HG02981 (cell line): ENCODE measurements around the gene CCM2.

ENCODE experiments used
- ATAC-seq: cut with Tn5 transposase; IDR thresholded peaks from one replicate; pipeline ENCODE4 v1.9.1; 2021; ENCODE audit warnings: mild to moderate bottlenecking, moderate library complexity; ENCODE audit not compliant: unreplicated experiment

Gene CCM2

DNA sequence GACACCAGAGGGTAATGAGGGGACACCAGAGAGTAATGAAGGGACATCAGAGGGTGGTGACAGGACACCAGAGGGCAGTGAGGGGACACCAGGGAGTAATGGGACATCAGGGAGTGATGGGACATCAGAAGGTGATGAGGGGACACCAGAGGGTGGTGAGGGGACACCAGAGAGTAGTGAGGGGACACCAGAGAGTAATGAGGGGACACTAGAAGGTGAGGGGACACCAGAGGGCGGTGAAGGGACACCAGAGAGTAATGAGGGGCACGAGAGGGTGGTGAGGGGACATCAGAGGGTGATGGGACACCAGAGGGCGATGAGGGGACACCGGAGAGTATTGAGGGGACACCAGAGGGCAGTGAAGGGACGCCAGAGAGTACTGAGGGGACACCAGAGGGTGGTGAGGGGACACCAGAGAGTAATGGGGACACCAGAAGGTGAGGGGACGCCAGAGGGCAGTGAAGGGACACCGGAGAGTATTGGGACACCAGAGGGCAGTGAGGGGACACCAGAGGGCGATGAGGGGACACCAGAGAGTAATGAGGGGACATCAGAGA, 78.2 kb downstream of the CCM2 start:
- no peak for ATAC-seq

DNA sequence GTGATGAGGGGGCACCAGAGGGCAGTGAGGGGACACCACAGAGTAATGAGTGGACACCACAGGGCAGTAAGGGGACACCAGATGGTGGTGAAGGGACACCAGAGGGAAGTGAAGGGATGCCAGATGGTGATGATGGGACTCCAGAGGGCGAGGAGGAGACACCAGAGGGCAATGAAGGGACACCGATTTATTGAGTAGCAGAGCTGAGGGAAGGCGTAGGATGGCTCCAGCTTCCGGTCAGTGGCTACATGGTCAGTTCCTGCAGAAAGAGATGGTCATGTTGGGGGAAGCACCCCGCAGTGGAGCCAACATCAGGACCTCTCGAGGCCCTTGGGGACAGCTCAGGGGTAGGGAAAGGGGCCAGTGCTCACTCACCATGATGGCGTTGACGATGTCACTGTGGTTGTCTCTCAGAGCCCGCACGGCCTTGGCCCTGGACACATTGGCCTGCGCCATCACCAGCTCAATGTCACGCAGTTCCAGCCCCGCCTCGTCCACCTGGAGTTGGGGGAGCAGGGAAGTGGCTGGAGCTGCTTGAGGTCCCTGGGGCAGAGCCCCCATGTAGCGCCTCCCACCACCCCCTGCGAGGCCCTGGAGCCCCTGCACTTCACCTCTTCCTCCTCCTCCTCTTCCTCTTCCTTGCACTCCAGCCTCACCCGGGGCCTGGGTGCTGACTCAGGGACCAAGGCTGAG, 80.4 kb downstream of the CCM2 start:
- ATAC-seq, result no peak

DNA sequence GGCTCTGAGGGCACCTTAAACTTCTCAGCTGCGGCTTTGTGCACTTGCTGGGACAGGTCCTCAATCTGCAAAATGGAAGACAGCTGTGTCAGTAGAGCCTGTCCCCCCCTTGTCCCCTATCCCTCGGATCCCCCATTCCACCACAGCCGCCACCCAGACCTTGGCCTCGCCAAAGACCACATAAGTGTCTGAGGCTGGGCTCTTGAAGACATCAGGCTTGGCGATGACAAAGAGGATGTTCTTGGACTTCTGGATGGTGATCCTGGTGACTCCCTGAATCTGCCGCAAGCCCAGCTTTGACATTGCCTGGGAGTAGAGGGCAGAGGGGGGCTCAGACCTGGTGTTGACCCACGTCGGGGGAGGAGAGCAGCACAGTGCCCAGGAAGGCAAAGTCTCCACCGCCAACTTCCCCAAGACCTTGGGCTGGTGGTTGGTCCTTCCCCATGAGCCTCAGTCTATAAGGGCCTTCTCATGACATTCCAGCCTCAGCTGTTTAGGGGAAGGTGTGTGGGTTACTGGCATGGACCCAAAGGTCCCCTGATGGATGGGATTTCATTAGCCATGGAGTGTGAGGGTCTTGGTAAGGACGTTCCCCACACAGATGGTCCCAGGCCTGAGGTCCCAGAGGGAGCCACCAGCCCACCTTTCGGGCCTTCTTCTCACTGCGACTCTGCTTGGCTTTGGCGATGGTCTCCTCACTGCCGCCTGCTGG, 81.1 kb downstream of the CCM2 start:
- ATAC-seq, result no peak

DNA sequence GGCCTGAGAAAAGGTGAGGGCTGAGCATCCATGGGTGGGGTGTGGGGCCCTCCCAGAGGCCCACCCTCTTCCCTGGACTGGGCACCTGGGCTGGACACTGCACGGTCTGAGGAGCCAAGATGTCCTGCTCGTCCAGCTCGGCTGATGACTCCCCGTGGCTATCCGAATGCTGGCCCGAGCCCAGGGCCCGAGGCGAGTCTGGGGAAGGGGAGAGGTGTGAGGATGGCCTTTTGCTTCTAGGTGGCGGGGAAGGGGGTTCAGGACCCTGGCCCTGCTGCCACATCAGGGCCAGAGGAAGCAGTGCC, 81.6 kb downstream of the CCM2 start:
- ATAC-seq, result no peak

DNA sequence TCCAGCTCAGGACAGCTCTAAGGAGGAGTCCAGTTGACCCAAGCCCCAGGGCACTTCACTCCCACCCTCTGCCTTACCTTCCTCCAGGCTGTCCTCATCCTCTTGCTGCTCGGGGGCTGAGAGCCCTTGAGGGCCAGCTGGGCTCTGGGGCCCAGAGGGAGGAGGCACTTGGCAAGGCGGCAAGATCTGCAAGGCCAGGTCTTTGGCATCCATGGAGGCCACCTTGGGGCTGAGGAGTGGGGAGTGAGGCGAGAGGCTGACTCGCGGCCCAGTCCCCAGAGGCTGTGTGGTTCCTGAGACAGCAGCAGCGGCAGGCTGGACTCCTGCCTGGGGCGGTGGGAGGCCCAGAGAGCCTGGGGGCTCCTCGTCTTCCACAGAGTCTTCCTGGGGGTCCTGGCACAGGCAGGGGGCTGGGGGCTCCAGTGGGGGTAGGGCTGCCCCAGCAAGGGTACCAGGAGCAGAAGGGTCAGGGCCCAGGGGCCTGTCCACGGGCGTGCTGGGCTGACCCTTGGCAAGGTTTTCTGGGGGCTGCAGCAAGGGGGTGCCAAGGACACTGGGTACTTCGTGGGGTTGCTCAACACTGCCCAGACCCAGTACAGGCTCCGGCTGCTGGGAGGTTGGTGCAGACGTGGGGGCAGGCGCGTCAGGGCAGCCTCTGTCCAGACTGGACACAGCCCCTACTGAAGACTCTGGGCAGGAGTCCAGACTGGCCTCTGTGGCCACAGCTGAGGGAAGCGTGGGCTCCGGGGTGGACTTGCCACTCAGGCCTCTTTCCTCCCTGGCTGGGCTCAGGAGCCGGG, 82.2 kb downstream of the CCM2 start:
- no peak for ATAC-seq

DNA sequence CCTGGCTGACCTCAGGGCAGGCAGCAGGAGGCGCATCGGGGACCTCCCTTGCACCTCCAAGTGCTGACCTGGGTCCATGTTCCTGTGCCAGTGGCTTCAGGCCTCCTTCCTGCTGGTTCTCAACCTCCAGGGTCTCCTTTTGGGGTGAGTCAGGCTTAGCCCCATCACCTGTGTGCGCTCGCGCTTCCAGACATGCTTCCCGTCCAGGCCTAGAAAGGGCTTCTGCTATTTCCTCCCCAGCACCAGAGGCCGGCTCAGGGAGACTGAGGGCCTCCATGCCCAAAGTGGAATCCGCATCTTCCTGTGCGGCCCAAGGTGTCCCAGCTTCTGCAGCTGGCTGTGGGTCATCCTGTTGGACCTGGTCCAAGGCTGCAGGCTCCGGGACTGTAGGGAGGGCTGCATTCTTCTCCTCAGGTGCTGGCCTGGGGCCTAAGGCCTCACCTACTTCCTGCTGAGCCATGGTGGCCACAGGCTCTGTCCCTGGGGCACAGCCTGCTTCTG, 82.9 kb downstream of the CCM2 start:
- ATAC-seq, result no peak

DNA sequence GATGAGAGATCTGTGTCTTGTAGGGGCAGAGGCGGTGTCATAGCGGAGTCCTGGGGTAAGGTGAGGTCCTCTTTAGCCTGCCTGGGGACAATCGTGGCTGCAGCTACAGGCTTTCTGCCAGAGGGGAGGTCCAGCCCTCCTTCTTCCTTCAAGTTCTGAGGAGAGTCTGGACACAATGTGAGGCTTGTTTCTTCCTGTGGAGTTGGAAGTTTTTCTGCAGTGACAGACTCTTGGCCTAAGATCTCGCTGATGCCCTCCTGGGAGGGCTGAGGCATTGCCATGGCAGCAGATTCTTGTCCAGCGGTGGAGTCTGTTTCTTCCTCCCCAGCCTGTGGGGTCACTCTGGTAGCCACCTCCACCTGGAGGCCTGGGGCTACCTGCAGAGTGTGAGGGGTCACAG, 84.3 kb downstream of the CCM2 start:
- no peak for ATAC-seq

DNA sequence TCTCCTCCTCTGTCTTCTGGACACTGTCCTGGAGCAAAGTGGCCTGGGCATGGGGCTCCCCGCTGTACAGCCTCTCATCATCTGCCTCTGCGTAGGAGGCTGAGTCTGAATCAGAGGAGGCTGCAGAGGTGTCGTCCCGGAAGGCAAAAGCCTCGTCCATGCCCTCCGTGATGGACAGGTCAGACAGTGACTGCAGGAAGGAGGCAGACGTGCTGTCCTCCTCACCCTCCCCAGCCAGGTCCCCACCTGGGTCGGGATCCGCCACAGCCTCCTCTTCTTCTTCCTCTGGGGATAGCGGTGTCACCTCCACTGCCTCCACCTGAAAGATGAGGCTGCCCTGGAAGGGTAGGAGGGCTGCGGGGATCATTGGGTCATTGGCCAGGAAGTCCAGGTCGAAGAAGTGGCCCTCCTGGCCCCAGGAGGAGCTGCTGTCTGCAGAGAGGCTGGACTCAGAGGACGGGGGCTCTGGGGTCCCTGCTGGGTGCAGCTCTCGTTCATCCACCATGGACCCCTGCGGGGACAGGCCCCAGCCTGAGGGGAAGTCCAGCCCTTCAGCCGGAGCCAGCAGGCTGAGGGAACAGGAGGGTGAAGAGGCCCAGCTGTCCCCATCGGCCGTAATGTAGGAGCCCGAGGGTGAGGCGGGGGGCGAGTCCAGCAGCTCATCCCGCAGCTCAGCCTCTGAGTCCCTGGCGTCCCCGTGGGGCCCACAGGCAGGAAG, 85.1 kb downstream of the CCM2 start:
- no peak for ATAC-seq

DNA sequence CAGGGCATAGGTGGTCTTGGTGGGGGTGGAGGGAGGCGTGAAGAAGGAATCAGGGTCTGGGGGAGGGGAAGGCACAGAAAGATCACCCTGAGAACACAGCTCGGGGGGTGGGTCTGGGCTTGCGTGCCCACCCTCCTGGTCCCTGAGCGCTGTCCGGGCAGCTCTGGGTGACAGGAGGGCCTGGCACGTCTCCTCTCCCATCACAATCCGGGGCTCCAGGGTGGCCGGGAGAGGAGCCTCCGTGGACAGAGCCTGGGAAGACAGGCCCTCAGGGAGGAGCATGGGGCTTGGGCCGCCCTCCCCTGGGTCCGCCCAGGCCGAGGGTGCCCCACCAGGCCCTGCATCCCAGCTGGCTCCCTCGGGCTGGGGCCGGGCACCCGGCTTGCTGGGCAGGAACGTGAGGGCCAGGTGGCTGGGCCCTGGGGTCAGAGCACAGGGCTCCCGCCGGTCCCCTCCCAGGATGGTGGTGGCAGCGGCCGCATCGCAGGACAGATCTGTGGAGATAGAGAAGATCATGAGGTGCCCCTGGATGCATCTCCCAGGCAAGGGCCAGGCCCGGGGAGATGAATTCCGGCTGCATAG, 85.7 kb downstream of the CCM2 start:
- ATAC-seq, result no peak

DNA sequence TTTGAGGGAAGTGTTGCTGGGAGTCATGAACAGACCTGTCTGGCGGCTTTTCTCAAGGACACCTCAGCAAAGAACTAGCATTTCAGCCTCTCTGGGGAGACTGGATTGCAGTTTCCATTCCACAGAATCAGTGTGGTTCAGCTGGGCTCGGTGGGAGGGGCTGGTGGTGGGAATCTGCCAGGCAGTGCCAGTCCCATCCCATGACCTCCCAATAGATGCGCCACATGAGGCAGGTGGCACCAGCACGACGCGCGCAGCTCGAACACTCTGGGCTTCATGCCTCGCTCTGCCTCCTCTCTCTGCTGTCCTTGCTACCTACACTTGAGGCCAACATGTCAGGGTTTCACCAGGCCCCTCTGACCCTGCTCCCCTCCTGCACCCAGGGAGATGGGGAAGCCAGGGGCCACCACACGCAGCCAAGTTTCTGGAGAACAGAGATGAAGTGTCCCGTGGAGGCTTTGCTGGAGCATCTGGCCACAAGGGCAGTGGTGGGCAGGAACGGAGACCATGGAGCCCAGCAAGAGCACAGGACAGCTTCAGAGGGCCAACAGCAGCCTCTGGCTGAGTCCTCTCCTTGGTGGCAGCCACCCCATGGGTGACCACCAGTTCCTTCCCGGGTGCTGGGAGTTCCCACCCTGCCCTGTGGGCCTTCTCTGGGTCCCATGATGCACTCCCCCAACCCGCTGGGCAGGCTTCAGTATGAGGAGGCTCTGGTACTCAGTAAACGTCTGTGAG, 86.5 kb downstream of the CCM2 start:
- no peak for ATAC-seq

DNA sequence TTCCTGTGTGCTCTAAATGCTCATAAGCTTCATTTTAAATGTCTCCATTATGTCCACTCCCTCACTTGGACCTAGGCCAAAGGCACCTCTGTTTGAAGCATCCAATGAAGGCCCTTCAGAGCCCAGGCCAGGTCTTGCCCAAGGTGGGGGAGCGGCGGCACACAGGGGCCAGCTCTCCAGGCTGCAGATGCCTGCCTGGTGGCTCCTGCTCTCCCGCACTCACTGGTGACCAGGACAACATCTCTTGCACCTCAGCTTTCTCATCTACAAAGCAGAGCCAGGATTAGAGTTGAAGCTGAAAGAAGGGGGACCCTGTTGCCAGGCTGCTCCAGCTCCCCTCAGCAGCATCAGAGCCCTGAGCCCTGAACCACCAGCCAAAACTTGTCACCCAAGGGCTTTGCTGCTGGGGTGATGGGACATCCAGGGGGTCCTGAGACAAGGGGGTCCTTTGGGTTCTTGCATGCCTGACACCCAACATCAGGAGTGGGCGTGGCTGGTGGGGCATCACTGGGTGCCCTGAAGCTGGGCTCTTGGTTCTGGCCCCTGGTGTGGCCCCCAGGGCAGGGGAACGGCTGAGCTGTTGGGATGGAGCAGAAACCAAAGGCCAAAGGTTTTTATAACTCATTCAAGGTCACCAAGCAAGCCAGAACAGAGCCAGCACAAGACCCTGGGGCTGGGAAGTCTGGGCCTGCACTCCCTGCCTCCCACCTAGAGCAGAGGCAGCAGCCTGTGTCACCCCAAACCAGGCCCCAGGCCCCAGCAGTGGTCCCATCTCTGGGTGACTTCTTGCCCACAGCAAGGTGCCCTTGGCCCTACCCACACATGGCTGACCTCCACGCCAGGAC, 87.5 kb downstream of the CCM2 start:
- ATAC-seq, result no peak

DNA sequence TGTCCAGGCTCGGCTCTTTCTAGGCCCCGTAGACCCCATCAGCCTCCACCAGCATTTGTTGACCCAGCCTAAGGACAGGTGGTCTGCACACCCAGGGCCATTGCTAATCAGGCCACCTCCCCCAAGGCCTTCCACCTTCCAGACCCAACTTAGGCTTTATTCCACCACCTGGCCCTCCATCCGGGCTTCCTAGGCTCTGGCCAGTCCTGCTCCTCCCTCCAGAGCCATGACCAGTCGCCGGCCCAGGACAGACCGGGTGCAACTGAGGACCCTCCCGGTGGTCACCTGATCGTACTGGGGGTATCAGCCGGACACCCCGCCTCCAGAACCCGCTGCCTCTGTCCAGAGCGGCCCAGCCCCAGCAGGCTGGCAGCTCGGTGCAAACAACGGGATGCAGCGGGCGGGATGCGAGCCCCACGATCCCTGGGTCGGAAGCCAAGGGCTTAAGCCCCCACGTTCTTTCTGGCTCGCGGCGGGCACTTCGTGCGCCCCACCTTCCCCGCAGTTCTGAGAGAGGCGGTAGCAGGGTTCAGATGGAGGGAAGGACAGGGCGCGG, 88.2 kb downstream of the CCM2 start:
- no peak for ATAC-seq

DNA sequence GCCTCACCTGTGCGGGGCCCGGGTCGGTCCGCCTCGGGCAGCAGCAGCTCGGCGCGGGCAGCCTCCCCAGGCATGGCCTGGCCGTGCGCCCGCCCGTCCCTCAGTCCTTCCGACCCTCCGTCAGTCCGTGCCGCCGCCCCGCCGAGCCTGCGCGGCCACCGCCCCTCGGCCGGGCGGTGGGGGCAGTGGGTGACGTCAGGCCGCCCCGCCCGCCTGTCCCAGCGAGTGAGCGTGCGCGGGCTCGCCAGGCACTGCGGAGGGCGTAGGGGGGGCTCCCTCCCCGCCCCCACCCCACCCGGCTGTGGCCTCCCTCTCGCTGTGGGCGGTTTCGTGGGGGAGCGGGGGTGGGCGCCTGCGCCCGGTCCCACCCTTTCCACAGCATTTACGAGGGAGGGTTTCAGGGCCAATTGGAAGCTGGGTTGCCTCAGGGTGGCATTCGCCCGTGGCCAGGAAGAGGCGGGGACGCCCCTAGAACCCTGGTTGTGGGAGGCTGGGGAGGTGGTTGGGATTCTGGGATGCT, 88.9 kb downstream of the CCM2 start, which contains the start of gene NACAD:
NACAD (minus strand) TSS at position 149 of the 520 bp plus-strand sequence; CDS start at position 74, 75 bp downstream.
- ATAC-seq, result no peak

DNA sequence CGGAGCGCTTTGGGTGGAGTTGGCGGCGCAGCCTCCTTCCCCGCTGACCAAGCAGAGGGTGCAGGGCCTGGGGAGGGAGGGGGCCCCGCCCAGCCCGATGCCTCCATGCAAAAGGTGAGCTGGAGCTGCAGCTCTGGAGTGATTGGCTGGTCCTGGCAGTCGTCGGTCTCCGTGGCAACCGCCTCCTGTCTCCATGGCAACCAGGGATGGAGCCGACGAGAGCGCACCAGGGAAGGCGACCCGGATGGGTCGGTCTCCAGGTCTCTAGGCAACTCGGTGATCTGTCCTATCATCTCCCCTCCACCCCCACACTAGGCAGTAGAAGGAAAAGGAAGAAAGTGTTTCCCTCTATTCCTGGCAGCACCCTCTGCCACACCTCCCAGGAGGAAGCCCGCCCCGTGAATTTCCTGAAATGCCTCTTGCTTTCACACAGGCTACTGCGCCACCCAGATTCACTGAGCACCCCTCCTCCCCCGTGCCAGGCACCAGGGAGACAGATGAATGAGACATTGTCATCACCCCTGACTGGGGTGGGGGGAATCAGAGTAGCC, 89.4 kb downstream of the CCM2 start:
- ATAC-seq, result no peak

DNA sequence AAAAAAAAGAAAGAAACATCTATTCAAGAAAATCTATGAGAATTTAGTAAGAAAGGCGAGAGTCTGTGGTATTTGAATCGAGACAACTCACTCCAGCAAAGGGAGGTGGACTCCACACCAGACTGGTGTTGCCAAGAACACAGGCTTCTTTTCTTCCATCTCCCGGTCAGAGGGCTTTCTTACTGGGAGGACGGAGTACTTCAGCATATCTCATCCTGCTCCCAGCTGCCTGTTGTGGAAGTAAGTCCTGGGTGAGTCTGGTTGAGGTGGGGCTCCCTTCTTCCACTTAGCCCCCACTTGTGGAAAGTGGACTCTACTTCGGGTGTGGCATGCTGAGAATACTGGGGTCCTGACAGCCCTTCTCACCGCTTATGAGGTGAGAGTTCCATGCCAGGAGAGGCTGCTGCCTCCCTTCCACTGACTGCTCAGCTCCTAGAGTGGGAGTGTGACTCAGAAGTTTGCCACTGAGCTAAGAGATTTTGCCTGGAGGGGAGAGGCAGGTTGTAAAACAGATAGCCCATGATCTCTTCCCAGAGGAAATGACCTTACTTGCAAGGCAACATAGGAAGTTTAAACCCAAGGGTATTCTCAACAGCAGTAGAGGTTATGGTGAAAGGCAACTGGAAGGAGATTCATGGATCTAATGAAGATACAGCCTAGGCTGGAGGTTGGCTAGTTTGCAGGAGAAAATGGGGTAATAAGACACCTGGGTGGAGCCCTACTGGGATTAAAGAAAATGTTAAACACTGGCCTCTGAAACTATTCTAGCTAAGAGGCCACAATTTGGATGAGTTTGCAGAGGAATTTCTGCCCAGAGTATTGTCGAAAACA, 92.3 kb downstream of the CCM2 start:
- ATAC-seq, result no peak

DNA sequence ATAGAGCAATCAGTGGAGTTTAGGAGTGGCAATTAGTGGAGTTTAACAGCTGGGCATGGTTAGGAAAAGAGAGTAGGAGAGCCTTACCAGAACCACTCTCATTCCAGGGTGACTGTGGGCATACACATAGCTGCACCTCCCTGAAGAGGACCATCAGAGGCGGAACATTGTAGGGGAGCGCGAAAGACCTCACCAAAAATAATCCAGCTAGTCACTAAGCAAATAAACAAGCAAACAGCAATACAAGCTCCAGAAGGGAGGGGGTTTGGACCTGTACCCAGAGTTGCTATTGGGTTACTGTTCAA, 92.9 kb downstream of the CCM2 start:
- no peak for ATAC-seq
